Endothelial cell of umbilical vein (primary cell): ENCODE results near the gene GRID1. TPM values are rescaled to one million over a fixed set of nuclear protein-coding genes. Genes with fewer than 3 reads are reported as not detected.

Experiments
- BruUV-seq: library from RNA; stranded (reverse); fragments of 400-500 nt; replicated peaks from 2 replicates; lab custom pipeline; 2021; lab: Mats Ljungman, UMichigan
- CTCF ChIA-PET: fragments of 300-600, 350-600 bp; sonication (Branson Sonifier 250); formaldehyde crosslinking; loops from one replicate; lab custom pipeline; 2021; ENCODE audit warnings: antibody characterized with exemption, inconsistent platforms; lab: Charles Lee
- POLR2A ChIA-PET: fragments of 300-600, 350-600 bp; sonication (Branson Sonifier 250); formaldehyde crosslinking; loops from one replicate; lab custom pipeline; 2021; ENCODE audit warnings: antibody characterized with exemption, inconsistent platforms; lab: Charles Lee
- DNase-seq: peaks from one replicate; pipeline ENCODE4 v3.0.0-alpha.2; 2011; ENCODE audit warnings: low read depth, low spot score
- FAIRE-seq: peaks from 2 replicates; lab custom pipeline; 2011; peaks lifted over from hg19 to GRCh38; lab: Jason Lieb, UNC
- H2AFZ ChIP-seq: 2 replicates; pipeline ENCODE4 v1.6.0; 2012; ENCODE audit warnings: low read depth, low read length, control low read depth, inconsistent platforms
- H3K27ac ChIP-seq: 2 replicates; pipeline ENCODE4 v1.5.1; 2011; ENCODE audit warnings: low read depth, mild to moderate bottlenecking, control low read depth, low read length, moderate library complexity; ENCODE audit not compliant: insufficient read depth
- H3K27me3 ChIP-seq, 2 experiments: 2 replicates each; pipeline versions ENCODE4 v1.6.0 to v1.6.1; 2011; ENCODE audit warnings: low read length in 2 of 2, mixed read lengths in 1 of 2; ENCODE audit not compliant: control insufficient read depth in 2 of 2, insufficient read depth in 2 of 2
- H3K36me3 ChIP-seq, 2 experiments: 2 replicates in 1 of 2; 3 replicates in 1 of 2; pipeline ENCODE4 v1.5.1; 2011; ENCODE audit warnings: low read length in 2 of 2, mild to moderate bottlenecking in 1 of 2, moderate library complexity in 1 of 2; ENCODE audit not compliant: control insufficient read depth in 2 of 2, insufficient read depth in 2 of 2; ENCODE audit errors: extremely low read depth in 1 of 2
- H3K4me1 ChIP-seq: 3 replicates; pipeline ENCODE4 v1.5.1; 2011; ENCODE audit warnings: mild to moderate bottlenecking, low read length; ENCODE audit not compliant: control insufficient read depth, insufficient read depth; ENCODE audit errors: extremely low read depth
- H3K4me2 ChIP-seq: 2 replicates; pipeline ENCODE4 v1.6.1; 2011; ENCODE audit warnings: low read length, control low read depth, mixed read lengths; ENCODE audit not compliant: insufficient read depth
- H3K4me3 ChIP-seq, 3 experiments: fragments of 200-600 bp in 1 of 3; sonication (generic), shearing (Covaris generic) in 1 of 3; replicated peaks in 1 of 3; 2 replicates each; pipeline ENCODE4 v1.5.1; 2011 to 2016; ENCODE audit warnings: control low read depth in 3 of 3, low read length in 3 of 3, mild to moderate bottlenecking in 2 of 3, inconsistent platforms in 1 of 3, low read depth in 1 of 3, moderate library complexity in 1 of 3; ENCODE audit not compliant: insufficient read depth in 1 of 3
- H3K79me2 ChIP-seq: 2 replicates; pipeline ENCODE4 v1.6.0; 2012; ENCODE audit warnings: low read length, inconsistent platforms; ENCODE audit not compliant: control insufficient read depth, insufficient read depth
- H3K9ac ChIP-seq: replicated peaks from 2 replicates; pipeline ENCODE3; 2011; ENCODE audit warnings: low read length, control low read depth; ENCODE audit not compliant: insufficient read depth; ENCODE audit errors: extremely low read depth
- H3K9me1 ChIP-seq: replicated peaks from 3 replicates; pipeline ENCODE4 v1.6.0; 2011; ENCODE audit warnings: mild to moderate bottlenecking, low read length; ENCODE audit not compliant: control insufficient read depth, insufficient read depth; ENCODE audit errors: extremely low read depth
- H3K9me3 ChIP-seq: replicated peaks from 2 replicates; pipeline ENCODE4 v1.5.1; 2012; ENCODE audit warnings: low read length, inconsistent platforms; ENCODE audit not compliant: control insufficient read depth, insufficient read depth
- H4K20me1 ChIP-seq: replicated peaks from 2 replicates; pipeline ENCODE3; 2011; ENCODE audit warnings: mild to moderate bottlenecking, low read length; ENCODE audit not compliant: control insufficient read depth, insufficient read depth; ENCODE audit errors: extremely low read depth
- EZH2 ChIP-seq: IDR thresholded peaks from 2 replicates; pipeline ENCODE4 v1.6.1; 2012; ENCODE audit warnings: borderline replicate concordance, low read depth, mild to moderate bottlenecking, moderate library complexity, low read length, inconsistent platforms; ENCODE audit not compliant: severe bottlenecking
- FOS ChIP-seq: IDR thresholded peaks from 2 replicates; pipeline ENCODE4 v1.6.1; 2011; ENCODE audit warnings: mild to moderate bottlenecking, low read length, moderate library complexity, borderline replicate concordance; ENCODE audit not compliant: insufficient read depth
- GATA2 ChIP-seq: IDR thresholded peaks from 2 replicates; pipeline ENCODE4 v1.7.0; 2011; ENCODE audit warnings: low read depth, mild to moderate bottlenecking, moderate library complexity, mixed read lengths, low read length; ENCODE audit not compliant: insufficient read length, insufficient read depth
- JUN ChIP-seq: IDR thresholded peaks from 2 replicates; pipeline ENCODE4 v1.6.1; 2011; ENCODE audit warnings: borderline replicate concordance, low read depth; ENCODE audit not compliant: insufficient read length, insufficient read depth
- MYC ChIP-seq: IDR thresholded peaks from one replicate; pipeline ENCODE4 v1.6.1; 2011; ENCODE audit warnings: mild to moderate bottlenecking, low read depth, low read length
- POLR2A ChIP-seq: IDR thresholded peaks from 2 replicates; pipeline ENCODE4 v1.6.1; 2012; ENCODE audit warnings: low read depth, mild to moderate bottlenecking, control low read depth, low read length
- POLR2AphosphoS5 ChIP-seq: IDR thresholded peaks from 2 replicates; pipeline ENCODE4 v1.6.1; 2012; ENCODE audit warnings: low read depth, mild to moderate bottlenecking, control low read depth, low read length, moderate library complexity; ENCODE audit not compliant: insufficient read depth
- dilution Hi-C: fragments of 300-500 bp; cut with MboI; formaldehyde crosslinking; loops from one replicate; pipeline ENCODE4 v1.15.0; 2019; ENCODE audit warnings: low sequenced_read_pairs; ENCODE audit not compliant: extremely low pct_ligation_motif_present
- intact Hi-C: fragments of 100-400 bp; cut with micrococcal nuclease; formaldehyde crosslinking; loops from one replicate; pipeline ENCODE4 v1.10.0; 2022
- polyA plus RNA-seq, 4 experiments: library from polyadenylated mRNA; depleted of rRNA in 3 of 4; stranded (reverse) in 3 of 4; unstranded in 1 of 4; fragments of >200 nt; gene quantifications; 2 replicates each; pipeline versions ENCODE4 v1.2.1 to v1.2.3, GENCODE V29; 2011 to 2012; ENCODE audit warnings: missing spikeins in 1 of 4
- total RNA-seq: library from RNA; stranded (reverse); gene quantifications from 2 replicates; pipeline ENCODE4 v1.2.3, GENCODE V29; 2021
- TF ChIP-seq, protein P1 (sequence below): IDR thresholded peaks from 2 replicates; pipeline ENCODE4 v1.6.1; 2011; ENCODE audit not compliant: insufficient read depth, insufficient read length
- TF ChIP-seq, protein P2 (sequence below), 2 donors: IDR thresholded peaks; 1 replicate in 1 of 2; 2 replicates in 1 of 2; pipeline ENCODE4 v1.5.1; 2011; ENCODE audit warnings: low read length in 2 of 2, mild to moderate bottlenecking in 2 of 2, moderate library complexity in 2 of 2, control low read depth in 1 of 2, inconsistent platforms in 1 of 2, low read depth in 1 of 2; ENCODE audit not compliant: insufficient read depth in 1 of 2; ENCODE audit errors: extremely low read depth in 1 of 2

Gene GRID1
- total and polyA plus RNA-seq, 2 donors (not counting 3 experiments of a cell fraction or from before 2014, with no cell fraction given): not detected

DNA sequence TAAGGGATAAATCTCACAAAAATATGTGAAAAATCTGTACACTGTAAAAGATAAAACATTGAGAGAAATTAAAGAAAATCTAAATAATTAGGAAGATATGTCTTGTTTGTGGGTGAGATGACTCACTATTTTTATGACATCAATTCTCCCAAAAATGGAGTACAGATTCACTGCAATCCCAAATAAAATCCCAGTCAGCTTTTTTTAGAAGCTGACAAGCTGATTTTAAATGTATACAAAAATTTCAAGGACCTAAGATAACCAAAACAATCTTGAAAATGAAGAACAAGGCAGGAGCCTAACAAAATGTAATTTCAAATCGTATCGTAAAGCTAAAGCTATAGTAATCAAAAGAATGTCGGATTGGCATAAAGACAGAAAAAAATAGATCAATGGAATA lies 458.1 kb downstream of the GRID1 start:
- TF ChIP-seq POLR2AphosphoS5: no peak
- TF ChIP-seq JUN: no peak
- TF ChIP-seq, protein P1, sequence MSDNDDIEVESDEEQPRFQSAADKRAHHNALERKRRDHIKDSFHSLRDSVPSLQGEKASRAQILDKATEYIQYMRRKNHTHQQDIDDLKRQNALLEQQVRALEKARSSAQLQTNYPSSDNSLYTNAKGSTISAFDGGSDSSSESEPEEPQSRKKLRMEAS: no peak
- no peak for TF ChIP-seq POLR2A
- TF ChIP-seq GATA2: no peak
- TF ChIP-seq MYC: no peak
- TF ChIP-seq FOS: no peak
- TF ChIP-seq, protein P2, sequence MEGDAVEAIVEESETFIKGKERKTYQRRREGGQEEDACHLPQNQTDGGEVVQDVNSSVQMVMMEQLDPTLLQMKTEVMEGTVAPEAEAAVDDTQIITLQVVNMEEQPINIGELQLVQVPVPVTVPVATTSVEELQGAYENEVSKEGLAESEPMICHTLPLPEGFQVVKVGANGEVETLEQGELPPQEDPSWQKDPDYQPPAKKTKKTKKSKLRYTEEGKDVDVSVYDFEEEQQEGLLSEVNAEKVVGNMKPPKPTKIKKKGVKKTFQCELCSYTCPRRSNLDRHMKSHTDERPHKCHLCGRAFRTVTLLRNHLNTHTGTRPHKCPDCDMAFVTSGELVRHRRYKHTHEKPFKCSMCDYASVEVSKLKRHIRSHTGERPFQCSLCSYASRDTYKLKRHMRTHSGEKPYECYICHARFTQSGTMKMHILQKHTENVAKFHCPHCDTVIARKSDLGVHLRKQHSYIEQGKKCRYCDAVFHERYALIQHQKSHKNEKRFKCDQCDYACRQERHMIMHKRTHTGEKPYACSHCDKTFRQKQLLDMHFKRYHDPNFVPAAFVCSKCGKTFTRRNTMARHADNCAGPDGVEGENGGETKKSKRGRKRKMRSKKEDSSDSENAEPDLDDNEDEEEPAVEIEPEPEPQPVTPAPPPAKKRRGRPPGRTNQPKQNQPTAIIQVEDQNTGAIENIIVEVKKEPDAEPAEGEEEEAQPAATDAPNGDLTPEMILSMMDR (IDR thresholded peaks at IDR 0.05; ENCODE audit: extremely low read depth in 1 of 2, insufficient read depth in 1 of 2, low read depth in 1 of 2, low read length in 2 of 2): no peak
- TF ChIP-seq EZH2: no peak
- Histone ChIP-seq H3K9me3 (no peaks in the 10 kb centered on the region), H2AFZ (no peak overlapping the region), H3K27me3 (no peaks in the 10 kb centered on the region), H4K20me1 (no peaks in the 10 kb centered on the region), H3K9me1 (no peaks in the 10 kb centered on the region), H3K36me3 (no peaks in the 10 kb centered on the region), H3K27ac (no peak overlapping the region), H3K4me3 (no peak overlapping the region), H3K4me1 (no peaks in the 10 kb centered on the region), H3K79me2 (no peaks in the 10 kb centered on the region), H3K9ac (no peak overlapping the region), H3K4me2 (no peak overlapping the region)
- BruUV-seq: no TSS peak
- ChIA-PET POLR2A (no interaction called here), CTCF (no interaction called here)
- intact Hi-C loops: no loop called here
- no peak for DNase-seq
- FAIRE-seq: no peak
- dilution Hi-C loops: no loop called here
